Breast epithelium (tissue), 4 donors: ENCODE measurements around the gene GLIPR1L1. TPM values are rescaled to one million over a fixed set of nuclear protein-coding genes. Genes with fewer than 3 reads are reported as not detected.

Experiments
- DNase-seq, 2 donors: peaks; one replicate each; pipeline ENCODE4 v3.0.0-alpha.2; 2019; ENCODE audit warnings: low spot score in 2 of 2
- H3K27ac ChIP-seq, 2 donors: fragments of 200-600 bp; sonication (generic) in 1 of 2; one replicate each; pipeline ENCODE4 v1.5.1; 2016 to 2019; ENCODE audit warnings: mild to moderate bottlenecking in 1 of 2
- H3K27me3 ChIP-seq, 2 donors: fragments of 200-600 bp; sonication (generic) in 1 of 2; one replicate each; pipeline versions ENCODE4 v1.5.1 to v1.6.0; 2017 to 2019; ENCODE audit warnings: control low read depth in 1 of 2, mild to moderate bottlenecking in 1 of 2
- H3K36me3 ChIP-seq: fragments of 200-600 bp; one replicate; pipeline ENCODE4 v1.5.1; 2019
- H3K4me1 ChIP-seq, 2 donors: fragments of 200-600 bp; sonication (generic); one replicate each; pipeline ENCODE4 v1.5.1; 2016 to 2019; ENCODE audit warnings: control low read depth in 1 of 2
- H3K4me3 ChIP-seq, 3 donors: fragments of 200-600 bp; sonication (generic); 1 replicate in 2 of 3; 2 replicates in 1 of 3; pipeline ENCODE4 v1.5.1; 2016 to 2019; ENCODE audit warnings: mild to moderate bottlenecking in 3 of 3, moderate library complexity in 2 of 3
- H3K9me3 ChIP-seq, 2 donors: fragments of 200-600 bp; sonication (generic) in 1 of 2; one replicate each; pipeline ENCODE4 v1.5.1; 2016 to 2019; ENCODE audit warnings: control low read depth in 1 of 2
- POLR2A ChIP-seq: fragments of 450-650 bp; IDR thresholded peaks from one replicate; pipeline ENCODE4 v1.6.1; 2016; ENCODE audit warnings: antibody characterized with exemption, mild to moderate bottlenecking, moderate library complexity
- POLR2AphosphoS5 ChIP-seq, 3 donors: sonication (generic); formaldehyde crosslinking; IDR thresholded peaks; one replicate each; pipeline ENCODE4 v1.6.1; 2017; ENCODE audit warnings: antibody characterized with exemption in 3 of 3
- intact Hi-C: fragments of 100-400 bp; cut with DNase I; formaldehyde crosslinking; loops from one replicate; pipeline ENCODE4 v1.15.1; 2023; ENCODE audit warnings: low total_unique reads
- total RNA-seq, 3 donors: library from RNA; depleted of rRNA; stranded (reverse); fragments of >200 nt; gene quantifications; one replicate each; pipeline ENCODE4 v1.1.0, GENCODE V29; 2016
- TF ChIP-seq, protein P1 (sequence below), 3 donors: fragments of 450-650 bp; IDR thresholded peaks; one replicate each; pipeline ENCODE4 v1.5.1; 2016 to 2017; ENCODE audit warnings: antibody characterized with exemption in 3 of 3, mild to moderate bottlenecking in 3 of 3, moderate library complexity in 3 of 3

GLIPR1L1 gene
- total RNA-seq, 3 donors from 2014 or later = not detected

DNA sequence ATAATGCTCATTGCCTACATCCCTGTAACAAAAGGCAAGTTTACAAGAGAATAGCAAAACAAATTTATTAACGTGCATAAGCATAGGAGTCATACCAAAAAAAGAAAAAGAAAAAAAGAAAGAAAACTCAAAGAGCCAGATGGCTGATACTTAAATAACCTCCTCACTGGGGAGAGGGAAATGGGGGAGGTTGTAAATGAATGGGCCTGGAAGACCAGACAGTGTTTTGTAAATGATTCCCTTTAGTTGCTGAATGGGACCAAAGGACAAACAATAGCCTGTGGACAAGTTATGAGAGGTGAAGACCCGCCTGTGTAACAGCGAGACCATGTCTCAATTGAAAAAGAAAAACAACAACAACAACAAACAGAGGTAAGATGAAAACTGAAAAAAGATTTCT lies 39.7 kb upstream of the GLIPR1L1 start:
- DNase-seq = no peak
- intact Hi-C loops = no loop called here
- TF ChIP-seq, protein P1, sequence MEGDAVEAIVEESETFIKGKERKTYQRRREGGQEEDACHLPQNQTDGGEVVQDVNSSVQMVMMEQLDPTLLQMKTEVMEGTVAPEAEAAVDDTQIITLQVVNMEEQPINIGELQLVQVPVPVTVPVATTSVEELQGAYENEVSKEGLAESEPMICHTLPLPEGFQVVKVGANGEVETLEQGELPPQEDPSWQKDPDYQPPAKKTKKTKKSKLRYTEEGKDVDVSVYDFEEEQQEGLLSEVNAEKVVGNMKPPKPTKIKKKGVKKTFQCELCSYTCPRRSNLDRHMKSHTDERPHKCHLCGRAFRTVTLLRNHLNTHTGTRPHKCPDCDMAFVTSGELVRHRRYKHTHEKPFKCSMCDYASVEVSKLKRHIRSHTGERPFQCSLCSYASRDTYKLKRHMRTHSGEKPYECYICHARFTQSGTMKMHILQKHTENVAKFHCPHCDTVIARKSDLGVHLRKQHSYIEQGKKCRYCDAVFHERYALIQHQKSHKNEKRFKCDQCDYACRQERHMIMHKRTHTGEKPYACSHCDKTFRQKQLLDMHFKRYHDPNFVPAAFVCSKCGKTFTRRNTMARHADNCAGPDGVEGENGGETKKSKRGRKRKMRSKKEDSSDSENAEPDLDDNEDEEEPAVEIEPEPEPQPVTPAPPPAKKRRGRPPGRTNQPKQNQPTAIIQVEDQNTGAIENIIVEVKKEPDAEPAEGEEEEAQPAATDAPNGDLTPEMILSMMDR (IDR thresholded peaks at IDR 0.05) = no peak
- TF ChIP-seq POLR2AphosphoS5 (IDR thresholded peaks at IDR 0.05) (no peak), POLR2A (no peak)
- Histone ChIP-seq H3K4me3 (no peak overlapping the region), H3K27me3 (no peaks in the 10 kb centered on the region), H3K27ac (no peak overlapping the region), H3K4me1 (no peaks in the 10 kb centered on the region), H3K36me3 (no peaks in the 10 kb centered on the region), H3K9me3 (no peaks in the 10 kb centered on the region)

DNA sequence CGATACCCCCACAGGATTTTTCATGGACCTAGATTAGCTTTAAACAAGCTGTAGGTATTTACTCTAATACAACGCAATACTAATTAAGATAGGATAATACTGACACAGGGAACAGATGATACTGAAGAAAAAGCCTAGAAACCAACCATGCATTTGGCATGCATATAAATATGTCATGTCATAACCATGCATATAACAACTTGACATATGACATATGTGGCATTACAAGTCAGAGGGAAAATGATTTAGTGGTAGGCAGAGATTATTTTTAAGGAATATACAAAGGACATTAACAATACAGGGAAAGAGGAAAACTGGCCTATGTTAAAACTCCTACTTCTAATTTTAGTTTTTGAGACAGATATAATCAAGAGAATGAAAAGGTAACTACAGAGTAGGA lies 32.2 kb upstream of the GLIPR1L1 start:
- no peaks in the 10 kb centered on the region for H3K4me1 ChIP-seq
- DNase-seq = no peak
- H3K27ac ChIP-seq = no peak overlapping the region
- no peaks in the 10 kb centered on the region for H3K27me3 ChIP-seq
- TF ChIP-seq, protein P1 (IDR thresholded peaks at IDR 0.05) = no peak
- TF ChIP-seq POLR2AphosphoS5 (IDR thresholded peaks at IDR 0.05) (no peak), POLR2A (no peak)
- no peak overlapping the region for H3K4me3 ChIP-seq
- no peaks in the 10 kb centered on the region for H3K9me3 ChIP-seq
- H3K36me3 ChIP-seq = no peaks in the 10 kb centered on the region
- intact Hi-C loops = no loop called here

DNA sequence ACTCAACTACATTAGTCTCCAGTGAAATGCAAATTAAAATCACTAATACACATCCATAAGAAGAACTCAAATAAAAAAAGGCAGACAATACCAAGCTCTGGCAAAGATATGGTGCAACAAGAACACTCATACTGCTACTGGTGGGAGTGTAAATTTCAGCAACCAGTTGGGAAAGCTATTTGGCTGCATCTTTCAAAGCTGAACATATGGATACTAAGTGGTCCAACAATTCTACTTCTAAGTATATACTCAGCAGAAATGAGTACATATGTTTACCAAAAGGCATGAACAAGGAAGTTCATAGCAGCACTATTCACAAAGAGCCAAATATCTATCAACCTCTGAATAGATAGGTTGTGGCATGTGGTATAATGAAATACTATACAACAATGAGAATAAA lies 31.7 kb upstream of the GLIPR1L1 start:
- no peak overlapping the region for H3K4me3 ChIP-seq
- no peaks in the 10 kb centered on the region for H3K9me3 ChIP-seq
- intact Hi-C loops = no loop called here
- H3K36me3 ChIP-seq = no peaks in the 10 kb centered on the region
- H3K4me1 ChIP-seq = no peaks in the 10 kb centered on the region
- DNase-seq = no peak
- no peaks in the 10 kb centered on the region for H3K27me3 ChIP-seq
- TF ChIP-seq POLR2AphosphoS5 (IDR thresholded peaks at IDR 0.05) (no peak), POLR2A (no peak)
- TF ChIP-seq, protein P1 (IDR thresholded peaks at IDR 0.05) = no peak
- H3K27ac ChIP-seq = no peak overlapping the region

DNA sequence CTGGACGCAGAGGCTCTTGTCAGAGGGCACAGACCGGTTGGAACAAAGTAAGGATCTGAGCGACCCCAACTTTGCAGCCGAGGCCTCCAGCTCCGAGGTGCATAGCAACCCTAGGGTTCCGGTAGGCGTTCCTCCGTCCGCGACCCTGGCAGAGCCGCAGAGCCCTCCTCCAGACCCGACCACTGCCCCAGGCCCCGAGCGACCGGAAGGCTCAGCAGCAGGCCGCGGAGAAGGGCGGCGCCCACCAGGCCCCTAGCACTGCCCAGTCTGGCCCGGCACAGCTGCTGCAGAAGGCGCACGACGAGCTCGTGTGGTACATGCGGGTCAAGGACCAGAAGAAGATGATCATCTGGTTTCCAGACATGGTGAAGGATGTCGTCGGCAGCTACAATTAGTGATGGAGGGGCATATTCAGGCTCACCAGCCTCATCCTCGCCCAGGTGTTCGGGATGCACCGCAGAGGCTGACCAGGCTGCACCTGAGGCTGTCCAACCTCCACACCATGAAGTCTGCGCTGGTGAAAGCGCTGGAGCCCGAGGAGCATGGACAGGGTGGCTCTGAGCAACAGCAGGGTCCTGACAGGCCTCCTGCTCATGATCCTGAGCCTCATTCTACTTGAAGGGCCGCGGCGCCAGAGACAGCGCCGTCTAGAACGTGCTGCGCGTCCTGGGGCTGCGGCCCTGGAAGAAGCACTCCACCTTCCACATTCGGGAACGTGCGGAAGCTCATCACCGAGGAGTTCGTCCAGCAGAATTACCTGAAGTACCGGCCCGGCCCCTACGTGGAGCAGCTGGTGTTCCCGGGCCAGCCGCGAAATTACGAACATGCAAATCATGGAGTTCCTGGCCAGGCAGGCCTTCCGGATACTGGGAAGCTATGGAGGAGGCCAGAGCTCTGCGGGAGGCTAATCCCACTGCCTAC lies 28.8 kb upstream of the GLIPR1L1 start:
- Histone ChIP-seq H3K27ac (no peak overlapping the region), H3K4me1 (no peaks in the 10 kb centered on the region), H3K36me3 (no peaks in the 10 kb centered on the region), H3K9me3 (no peaks in the 10 kb centered on the region), H3K27me3 (no peaks in the 10 kb centered on the region), H3K4me3 (no peak overlapping the region)
- no peak for TF ChIP-seq POLR2A
- TF ChIP-seq POLR2AphosphoS5 (IDR thresholded peaks at IDR 0.05) = no peak
- TF ChIP-seq, protein P1 (IDR thresholded peaks at IDR 0.05) = no peak
- intact Hi-C loops = no loop called here
- no peak for DNase-seq

DNA sequence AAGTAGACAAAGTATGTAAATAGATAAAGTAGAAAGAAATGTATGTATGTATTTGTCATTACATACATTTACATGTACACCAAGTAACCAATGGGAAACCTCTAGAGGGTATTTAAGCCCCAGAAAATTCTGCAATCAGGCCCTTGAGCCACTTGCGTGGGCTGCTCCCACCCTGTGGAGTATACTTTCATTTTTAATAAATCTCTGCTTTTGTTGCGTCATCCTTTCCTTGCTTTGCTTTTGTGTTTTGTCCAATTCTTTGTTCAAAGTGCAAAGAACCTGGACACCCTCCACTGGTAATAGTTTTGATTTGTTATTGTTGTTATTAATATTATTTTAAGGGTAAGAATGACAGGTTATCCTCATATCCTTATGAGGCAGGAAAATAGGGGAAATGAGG lies 26.2 kb upstream of the GLIPR1L1 start:
- TF ChIP-seq POLR2A (no peak), POLR2AphosphoS5 (IDR thresholded peaks at IDR 0.05) (no peak)
- TF ChIP-seq, protein P1 (IDR thresholded peaks at IDR 0.05) = no peak

More for the DNA sequence above, 26.2 kb upstream of the GLIPR1L1 start:
- H3K4me3 ChIP-seq = no peak overlapping the region
- no peaks in the 10 kb centered on the region for H3K36me3 ChIP-seq
- H3K9me3 ChIP-seq = no peaks in the 10 kb centered on the region
- intact Hi-C loops = no loop called here
- no peak for DNase-seq
- no peak overlapping the region for H3K27ac ChIP-seq
- no peaks in the 10 kb centered on the region for H3K27me3 ChIP-seq
- no peaks in the 10 kb centered on the region for H3K4me1 ChIP-seq
